H54 (cell line): ENCODE data around the gene BAZ2B.

ENCODE experiments used
- DNase-seq: peaks from one replicate; pipeline ENCODE4 v3.0.0; 2011; ENCODE audit warnings: low spot score, mixed read lengths; ENCODE audit not compliant: insufficient read length
- FAIRE-seq: peaks from 3 replicates; lab custom pipeline; 2011; peaks lifted over from hg19 to GRCh38; lab: Jason Lieb, UNC
- POLR2A ChIP-seq: IDR thresholded peaks from 2 replicates; pipeline ENCODE4 v1.6.1; 2011; ENCODE audit warnings: low read depth, mild to moderate bottlenecking, low read length

Gene BAZ2B

DNA sequence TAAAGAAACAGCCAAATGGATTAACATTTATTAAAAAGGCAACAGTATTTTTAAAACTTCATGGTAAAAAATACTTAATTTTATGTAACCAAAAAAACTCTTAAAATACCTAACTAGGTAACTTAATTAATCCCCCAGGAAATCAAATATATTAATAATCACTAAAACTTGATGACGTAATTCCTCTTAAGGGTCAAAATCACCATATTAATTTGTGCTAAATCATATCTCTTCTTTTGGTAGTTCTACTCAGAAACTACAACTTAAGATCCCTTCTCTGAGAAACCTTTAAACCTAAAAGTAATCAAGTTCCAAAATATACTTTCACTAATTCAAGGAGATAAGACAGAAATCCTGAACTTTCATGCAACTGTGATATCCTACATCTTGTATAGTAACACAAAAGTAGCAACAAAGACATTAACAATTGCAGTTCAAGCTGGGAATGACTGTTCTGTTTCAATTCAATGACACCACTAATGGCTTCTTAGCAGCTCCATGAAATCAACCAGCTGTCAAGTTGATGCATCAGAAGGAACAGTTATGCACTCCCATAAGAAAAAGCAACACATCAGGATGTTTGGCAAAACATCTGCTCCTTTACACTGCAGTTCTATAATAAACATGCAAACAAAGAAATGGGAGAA, 4.0 kb downstream of the BAZ2B start:
- DNase-seq (no peak), FAIRE-seq (peak; percentile 98)

DNA sequence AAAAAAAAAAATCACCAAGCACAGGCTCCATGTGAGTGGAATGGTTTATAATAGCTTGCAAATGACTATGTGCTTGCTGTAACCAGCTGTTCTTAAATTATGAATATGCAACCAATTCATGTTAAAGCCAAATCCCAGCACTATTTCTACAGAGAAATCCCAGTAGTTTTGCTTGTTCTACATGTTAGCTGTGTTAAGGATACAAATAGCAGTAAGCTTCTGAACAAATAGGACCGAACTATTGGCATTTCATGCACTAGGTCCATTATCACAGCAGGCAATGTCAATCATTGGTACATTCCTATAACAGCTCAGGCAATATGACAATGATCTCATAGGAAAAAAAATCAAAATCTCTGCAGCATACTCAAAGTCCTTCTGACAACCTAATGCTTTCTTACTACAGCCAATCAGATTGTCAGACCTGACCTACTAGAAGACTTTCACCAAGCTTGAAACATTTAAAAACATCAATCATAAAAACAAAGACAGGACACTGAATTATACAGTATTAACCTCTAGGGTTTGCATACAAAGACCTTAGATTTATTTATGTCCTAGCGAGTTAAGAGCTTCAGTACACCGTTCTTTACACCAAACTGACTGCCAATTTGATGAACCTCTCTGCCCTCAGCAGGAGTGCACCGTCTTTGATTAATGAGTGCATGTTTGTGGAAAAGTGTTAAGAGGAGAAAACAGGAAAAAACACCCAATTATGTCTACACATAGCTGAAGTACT, 6.4 kb downstream of the BAZ2B start:
- FAIRE-seq: peak; percentile 36
- TF ChIP-seq POLR2A: no peak
- no peak for DNase-seq

More for the DNA sequence above, 4.0 kb downstream of the BAZ2B start:
- TF ChIP-seq POLR2A: no peak

DNA sequence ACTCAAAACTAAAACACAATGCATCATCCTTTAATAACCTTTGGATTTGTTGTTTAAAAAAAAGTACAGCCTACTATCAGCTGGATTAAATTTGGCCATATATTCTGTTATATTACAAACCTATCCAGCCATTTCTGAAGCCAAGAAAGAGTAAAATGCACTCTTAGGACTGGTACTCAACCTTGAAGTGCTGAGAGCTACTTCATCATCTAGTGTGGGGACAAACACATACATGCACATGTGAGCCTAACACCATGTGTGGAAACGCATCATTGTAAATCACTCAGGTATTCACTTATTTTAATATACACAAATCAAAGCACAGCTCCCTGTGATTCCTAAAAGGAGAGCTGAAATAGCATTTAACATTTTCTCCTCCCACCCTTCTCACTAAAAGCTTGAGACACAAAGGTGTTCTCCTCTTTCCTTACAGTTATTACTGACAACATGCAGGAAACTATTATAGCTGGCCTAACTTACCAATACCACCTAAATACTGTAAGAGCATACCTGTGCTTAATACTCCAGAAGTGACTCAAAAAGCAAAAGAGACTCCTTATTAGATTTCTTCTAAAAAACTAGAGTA, 7.5 kb downstream of the BAZ2B start:
- TF ChIP-seq POLR2A: no peak
- no peak for DNase-seq
- FAIRE-seq: peak; percentile 45

DNA sequence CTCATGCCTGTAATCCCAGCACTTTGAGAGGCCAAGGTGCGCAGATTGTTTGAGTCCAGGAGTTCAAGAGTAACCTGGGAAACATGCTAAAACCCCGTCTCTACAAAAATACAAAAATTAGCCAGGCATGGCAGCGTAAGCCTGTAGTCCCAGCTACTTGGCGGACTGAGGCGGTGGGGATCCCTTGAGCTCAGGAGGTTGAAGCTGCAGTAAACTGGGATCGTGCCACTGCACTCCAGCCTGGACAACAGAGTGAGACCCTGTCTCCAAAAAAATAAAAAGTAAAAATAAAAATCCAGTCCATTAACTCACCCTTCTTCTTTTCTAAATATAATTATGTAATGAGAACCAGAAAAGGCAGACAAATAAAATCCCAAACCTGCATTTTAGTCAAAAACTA, 8.2 kb downstream of the BAZ2B start:
- TF ChIP-seq POLR2A: no peak
- FAIRE-seq (no peak), DNase-seq (no peak)

DNA sequence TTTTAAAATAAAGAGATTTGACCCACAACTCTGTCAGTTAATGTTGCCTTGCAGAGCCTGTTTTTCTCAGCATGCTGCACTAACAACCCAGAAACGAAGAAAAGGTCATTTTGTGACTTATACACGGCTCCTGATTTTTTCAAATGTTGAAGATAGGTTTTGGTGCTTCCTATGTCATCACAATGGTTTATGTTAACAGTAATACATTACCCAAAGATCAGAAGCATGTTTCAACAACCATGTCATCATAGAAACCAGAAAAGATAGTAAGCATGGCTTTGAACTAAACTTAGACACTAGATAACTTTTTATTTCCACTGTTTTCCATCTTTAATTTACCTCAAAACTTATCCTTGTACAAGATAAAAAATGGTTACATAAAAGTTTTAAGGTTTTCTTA, 10.1 kb downstream of the BAZ2B start:
- TF ChIP-seq POLR2A: no peak
- no peak for DNase-seq
- FAIRE-seq: no peak

DNA sequence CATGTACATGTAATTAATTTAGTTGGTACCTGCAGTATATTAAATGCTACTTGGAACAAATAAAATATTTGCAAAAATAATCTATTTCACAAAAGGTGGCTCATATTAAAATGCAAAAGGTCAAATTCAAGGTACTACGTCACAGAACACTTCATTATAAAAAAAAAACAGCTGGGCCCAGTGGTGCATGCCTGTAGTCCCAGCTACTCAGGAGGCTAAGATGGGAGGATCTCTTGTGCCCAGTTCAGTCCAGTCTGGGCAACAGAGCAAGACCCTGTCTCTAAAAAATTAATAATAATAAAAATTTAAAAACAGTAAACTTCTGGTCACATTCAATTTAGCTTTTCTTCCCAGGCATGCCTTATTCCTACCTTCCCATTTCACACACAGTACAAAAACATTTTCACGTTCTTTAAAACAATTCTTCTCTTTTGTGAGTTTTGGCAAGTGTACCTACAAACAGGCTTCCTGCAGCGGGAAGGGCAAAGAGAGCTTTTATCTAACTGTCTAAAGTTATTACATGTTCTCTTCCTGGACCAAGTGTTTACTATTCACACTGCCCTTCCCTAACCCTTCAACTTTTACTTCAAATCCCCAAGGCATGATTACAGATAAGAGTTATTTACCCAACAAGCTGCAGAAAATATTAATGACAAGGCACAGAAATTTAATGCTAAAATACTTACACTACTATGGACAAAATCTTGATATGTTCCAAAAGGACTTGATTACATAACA, 10.7 kb downstream of the BAZ2B start:
- FAIRE-seq (no peak), DNase-seq (no peak)
- TF ChIP-seq POLR2A: no peak

DNA sequence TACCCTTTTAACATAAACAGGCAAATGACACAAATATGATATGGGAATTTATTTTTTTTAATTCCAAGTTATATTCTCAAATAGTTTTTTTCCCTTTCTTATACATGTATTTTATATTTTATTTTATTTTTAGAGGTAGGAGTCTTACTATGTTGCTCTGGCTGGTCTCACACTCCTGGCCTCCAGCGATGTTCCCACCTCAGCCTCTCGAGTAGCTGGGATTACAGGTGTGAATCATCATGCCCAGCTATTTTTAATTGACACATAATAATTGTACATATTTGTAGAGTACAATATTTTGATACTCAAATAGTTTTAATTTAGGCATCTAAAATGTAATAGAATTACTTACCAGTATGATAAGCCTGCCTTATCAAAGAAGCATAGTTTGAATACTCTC, 12.2 kb downstream of the BAZ2B start:
- no peak for TF ChIP-seq POLR2A
- FAIRE-seq (no peak), DNase-seq (no peak)

DNA sequence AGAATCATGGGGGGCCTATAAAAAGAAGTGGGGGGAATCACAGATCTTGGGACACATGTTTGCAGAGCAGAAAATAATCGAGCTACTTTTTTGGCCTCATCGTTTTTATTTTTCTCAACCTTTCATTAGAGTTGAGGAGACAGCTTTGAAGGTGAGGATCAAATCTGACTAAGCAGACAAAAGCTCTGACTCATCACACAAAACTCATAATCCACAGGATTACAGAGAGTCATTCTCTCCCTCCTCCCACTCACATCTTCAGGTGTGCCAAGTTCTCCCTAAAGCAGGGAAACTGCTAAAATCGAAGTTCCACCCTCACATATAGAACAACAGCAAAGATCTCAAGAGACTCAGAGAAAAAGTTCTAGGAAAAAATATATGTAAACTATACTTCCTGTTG, 15.6 kb downstream of the BAZ2B start:
- DNase-seq (peak; percentile 20), FAIRE-seq (peak; percentile 99)
- TF ChIP-seq POLR2A: no peak

DNA sequence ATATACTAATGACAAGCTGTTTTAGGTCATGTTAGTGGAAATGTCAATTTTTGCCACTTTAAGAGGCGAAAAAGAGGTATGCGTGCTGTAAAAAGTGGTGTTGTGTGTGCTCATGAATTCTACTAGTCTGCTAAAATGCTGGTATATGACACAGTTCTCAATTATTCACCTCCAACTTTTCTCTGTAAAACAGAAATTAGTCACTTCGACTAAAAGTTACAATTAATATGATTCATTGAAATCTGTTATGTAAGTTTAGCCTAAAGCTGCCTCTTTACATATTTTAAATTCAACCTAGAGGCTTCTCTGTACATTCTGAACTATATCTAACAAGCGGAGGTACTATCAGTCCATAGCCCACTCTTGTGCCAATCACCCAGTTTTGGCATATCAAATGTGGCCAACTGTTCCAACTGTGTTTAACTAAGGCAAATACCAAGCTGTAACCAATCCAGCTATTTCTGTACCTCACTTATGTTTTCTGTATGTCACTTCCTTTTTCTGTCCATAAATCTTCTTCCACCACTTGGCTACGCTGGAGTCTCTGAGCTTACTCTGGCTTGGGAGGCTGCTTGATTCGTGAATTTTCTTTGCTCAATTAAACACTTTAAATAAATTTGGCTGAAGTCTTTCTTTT, 20.8 kb downstream of the BAZ2B start:
- no peak for DNase-seq
- FAIRE-seq: peak; percentile 64
- TF ChIP-seq POLR2A: no peak

DNA sequence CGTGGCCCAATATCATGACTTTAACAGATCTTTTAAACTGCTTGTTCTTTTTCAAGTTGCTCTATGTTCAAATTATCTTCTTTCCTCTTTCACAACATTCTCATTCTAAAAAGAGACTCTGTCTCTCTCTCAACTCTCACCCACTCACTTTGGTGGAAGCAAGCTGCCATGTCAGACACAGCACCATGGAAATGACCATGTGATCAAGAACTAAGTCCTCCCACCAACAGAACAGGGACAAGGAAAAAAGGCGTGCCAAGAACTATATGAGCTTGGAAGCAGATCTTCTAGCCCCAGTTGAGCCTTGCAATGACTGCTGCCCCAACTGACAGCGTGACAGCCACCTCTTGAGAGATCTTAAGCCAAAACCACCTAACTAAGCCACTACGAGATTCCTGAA, 23.9 kb downstream of the BAZ2B start:
- FAIRE-seq: peak; percentile 6
- TF ChIP-seq POLR2A: no peak

DNA sequence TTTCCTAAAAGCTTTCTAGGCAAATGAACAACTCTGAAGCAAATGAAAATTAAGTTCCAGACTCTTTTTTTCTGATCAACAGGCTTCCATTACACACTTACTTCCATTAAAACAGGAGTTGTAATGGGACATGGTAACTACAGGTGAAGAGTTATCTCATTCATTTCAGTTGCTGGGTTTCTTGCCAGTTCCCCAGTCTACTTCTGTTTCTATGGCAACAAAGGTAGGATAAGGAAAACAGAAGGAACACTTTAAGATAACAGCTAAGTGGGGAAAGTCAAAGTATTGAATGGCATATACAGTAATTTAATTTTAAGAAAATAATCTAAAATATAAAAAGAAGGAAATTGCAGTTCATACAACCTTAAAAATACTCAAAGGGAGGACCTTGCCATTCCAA, 25.1 kb downstream of the BAZ2B start:
- FAIRE-seq (no peak), DNase-seq (no peak)
- no peak for TF ChIP-seq POLR2A

More for the DNA sequence above, 23.9 kb downstream of the BAZ2B start:
- DNase-seq: no peak

DNA sequence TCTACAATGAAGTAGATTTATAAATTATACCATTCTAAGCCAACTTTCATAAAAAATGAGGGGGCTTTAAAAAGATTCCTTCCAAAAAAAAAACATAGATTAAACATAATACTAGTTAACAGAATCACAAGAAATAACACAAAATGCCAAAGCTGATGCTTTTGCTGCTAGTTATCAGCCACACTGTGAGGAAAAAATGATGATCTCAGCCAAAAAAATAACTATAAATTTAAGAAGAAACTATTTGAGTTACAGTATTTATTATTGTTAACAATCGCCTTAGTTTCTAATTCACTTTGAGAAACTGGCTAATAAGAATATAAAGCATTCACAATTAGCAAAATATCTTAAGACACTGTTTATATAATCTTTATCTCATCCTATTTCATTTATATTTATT, 27.1 kb downstream of the BAZ2B start:
- no peak for FAIRE-seq
- DNase-seq: no peak
- TF ChIP-seq POLR2A: no peak

DNA sequence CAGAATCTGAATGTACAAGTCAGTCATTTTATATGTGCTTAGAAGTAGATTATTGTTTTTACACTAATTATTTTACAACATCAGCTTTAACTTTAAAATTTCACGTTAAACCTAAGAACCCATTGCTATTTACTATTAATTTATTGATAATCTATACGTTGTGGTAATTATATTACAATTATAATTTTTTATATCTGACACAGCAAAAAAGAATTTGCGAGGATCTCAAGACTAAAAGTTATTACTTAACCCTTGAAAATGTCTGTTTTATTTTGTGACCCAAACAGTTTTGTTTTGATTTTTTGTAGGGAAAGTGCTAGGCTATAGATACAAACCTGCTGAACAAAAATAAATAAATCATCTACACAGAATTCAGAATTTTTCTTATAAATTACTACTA, 30.3 kb downstream of the BAZ2B start:
- TF ChIP-seq POLR2A: no peak
- FAIRE-seq: no peak
- no peak for DNase-seq

DNA sequence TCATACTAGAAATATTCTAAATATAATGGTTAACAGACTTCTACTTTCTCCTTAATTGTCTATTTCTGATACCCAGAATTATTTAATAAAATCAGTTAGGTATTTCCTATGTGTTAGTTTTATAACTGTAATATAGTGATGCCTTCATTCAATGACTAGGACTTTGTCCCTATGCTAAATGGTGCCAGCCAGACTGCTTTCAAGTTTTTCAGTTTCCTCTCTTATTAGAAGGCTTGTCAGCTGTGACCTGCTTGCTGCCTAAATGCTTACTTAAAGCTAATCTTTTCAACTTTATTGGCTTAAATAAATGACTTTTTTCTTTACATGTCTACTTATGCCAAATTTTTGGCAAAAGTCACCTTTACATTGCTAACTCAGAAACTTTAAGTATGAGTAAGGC, 30.7 kb downstream of the BAZ2B start:
- TF ChIP-seq POLR2A: no peak
- FAIRE-seq: no peak

More for the DNA sequence above, 30.7 kb downstream of the BAZ2B start:
- no peak for DNase-seq
